ENCODE results near the gene SLC26A8. TPM values are rescaled to one million over a fixed set of nuclear protein-coding genes. Genes with fewer than 3 reads are reported as not detected.
"Not testable (repeated sequence)": the region's sequence is repeated elsewhere in the genome, so short reads cannot be mapped to it uniquely, and the experiment has no call there.

Gene SLC26A8
- total and polyA plus RNA-seq, 5 experiments from 2014 or later: not detected

- H3K4me1 Mint-ChIP-seq, H3K36me3 Mint-ChIP-seq, H3K9me3 Mint-ChIP-seq, POLR2A ChIA-PET, H3K27me3 Mint-ChIP-seq: not testable (repeated sequence)
- ATAC-seq (peak in 1 of 2 donors; percentile 28), DNase-seq (peak in 2 of 10 donors; percentile 8 to 12)
- H3K27ac Mint-ChIP-seq: peak overlapping the region in 6 of 10 donors; percentile 12 to 82 (median 68)
- H3K4me3 Mint-ChIP-seq: peak overlapping the region; percentile 64 to 81 (median 72)
These were observed 92.6 kb downstream of the SLC26A8 start for GRCh38 chr6:35931873-35932272.

- POLR2A ChIA-PET: no interaction called here
- Mint-ChIP-seq H3K4me1 (peaks cover 0 to 7% (median 4%) of the 10 kb centered on the region in 4 donors), H3K27me3 (peaks cover 0 to 6% (median 0%) of the 10 kb centered on the region in 5 donors), H3K4me3 (no peak overlapping the region), H3K9me3 (no peaks in the 10 kb centered on the region), H3K36me3 (no peaks in the 10 kb centered on the region), H3K27ac (peak overlapping the region in 1 of 10 donors; percentile 68)
- ATAC-seq (no peak), DNase-seq (no peak)
These were observed 93.3 kb downstream of the SLC26A8 start for GRCh38 chr6:35931120-35931561.

- Mint-ChIP-seq H3K9me3 (no peaks in the 10 kb centered on the region), H3K27ac (no peak overlapping the region), H3K4me3 (no peak overlapping the region), H3K36me3 (no peaks in the 10 kb centered on the region), H3K27me3 (peaks cover 0 to 1% (median 0%) of the 10 kb centered on the region in 5 donors), H3K4me1 (peaks cover 0 to 7% (median 4%) of the 10 kb centered on the region in 4 donors)
- DNase-seq: no peak
- no peak for ATAC-seq
- POLR2A ChIA-PET: interaction anchor here (0.6 kb wide), 1 partner anchor 319 kb away, joined by 4 read pairs; no protein-coding TSS in a partner anchor
These were observed 94.8 kb downstream of the SLC26A8 start for GRCh38 chr6:35929601-35930000.

DNA sequence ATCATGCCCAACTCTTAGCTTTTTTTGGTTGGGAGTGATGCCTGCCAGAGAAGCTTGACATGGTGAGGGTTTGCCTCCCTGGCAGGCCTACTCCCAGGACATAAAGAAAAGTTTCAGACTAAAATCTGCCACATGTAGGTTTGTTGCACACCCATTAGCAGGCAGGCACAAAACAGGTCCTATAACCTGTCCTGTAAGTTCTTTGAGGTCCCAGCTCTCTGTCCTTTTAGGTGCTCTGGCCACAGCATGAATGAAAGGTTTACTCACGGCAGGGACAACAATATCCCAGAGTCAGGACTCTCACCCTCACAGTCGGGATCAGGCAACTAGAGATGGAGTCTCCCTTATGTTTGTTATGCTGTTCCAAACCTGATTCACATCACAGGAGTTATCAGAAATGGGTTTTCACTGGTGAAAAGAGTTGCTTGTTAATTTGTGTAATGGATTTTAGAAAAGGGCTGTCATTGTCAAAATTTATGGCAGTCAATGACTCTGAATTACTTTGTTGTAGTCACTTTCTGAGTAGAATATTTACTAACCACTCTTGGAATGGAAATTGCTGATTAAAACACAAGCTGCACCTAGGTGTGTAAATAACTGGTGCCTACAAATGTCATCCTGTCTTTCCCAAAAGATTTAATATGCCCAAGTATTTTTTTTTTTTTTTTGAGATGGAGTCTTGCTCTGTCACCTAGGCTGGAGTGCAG lies 97.8 kb downstream of the SLC26A8 start:
- Mint-ChIP-seq H3K27me3 (no peaks in the 10 kb centered on the region), H3K4me1 (peaks cover 3 to 11% (median 3%) of the 10 kb centered on the region in 4 donors), H3K9me3 (no peaks in the 10 kb centered on the region), H3K4me3 (no peak overlapping the region), H3K36me3 (no peaks in the 10 kb centered on the region), H3K27ac (no peak overlapping the region)
- POLR2A ChIA-PET: interaction anchor here (0.6 kb wide), 1 partner anchor 1700 kb away, joined by 5 read pairs; no protein-coding TSS in a partner anchor
- DNase-seq: no peak
- no peak for ATAC-seq

DNA sequence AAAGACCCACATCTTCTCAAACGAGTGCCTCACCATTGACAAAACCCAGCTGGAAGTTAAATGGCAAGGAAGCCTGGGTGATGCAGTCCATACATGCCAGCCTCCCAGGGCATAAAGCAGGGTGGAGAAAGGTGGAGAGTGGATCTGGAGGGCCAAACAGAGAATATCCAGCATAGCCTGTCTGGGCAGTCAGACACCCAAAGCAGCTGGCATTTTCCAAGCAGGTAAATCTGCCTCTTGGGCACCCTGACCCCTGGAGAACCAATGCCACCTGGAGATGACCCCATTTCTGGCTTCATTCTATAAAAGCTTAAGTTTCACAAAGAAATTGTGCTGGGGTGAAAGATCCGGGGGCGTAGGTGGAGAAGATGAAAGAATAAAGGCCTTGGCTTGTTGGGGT lies 98.5 kb downstream of the SLC26A8 start:
- no peak for DNase-seq
- no peak overlapping the region for H3K4me3 Mint-ChIP-seq
- no peaks in the 10 kb centered on the region for H3K9me3 Mint-ChIP-seq
- H3K27me3 Mint-ChIP-seq: no peaks in the 10 kb centered on the region
- H3K27ac Mint-ChIP-seq: no peak overlapping the region
- POLR2A ChIA-PET: interaction anchor here (0.6 kb wide), 2 partner anchors 19 to 161 kb away, joined by 3 read pairs; no protein-coding TSS in a partner anchor
- H3K4me1 Mint-ChIP-seq: peaks cover 5 to 18% (median 9%) of the 10 kb centered on the region in 4 donors
- ATAC-seq: no peak
- no peaks in the 10 kb centered on the region for H3K36me3 Mint-ChIP-seq

DNA sequence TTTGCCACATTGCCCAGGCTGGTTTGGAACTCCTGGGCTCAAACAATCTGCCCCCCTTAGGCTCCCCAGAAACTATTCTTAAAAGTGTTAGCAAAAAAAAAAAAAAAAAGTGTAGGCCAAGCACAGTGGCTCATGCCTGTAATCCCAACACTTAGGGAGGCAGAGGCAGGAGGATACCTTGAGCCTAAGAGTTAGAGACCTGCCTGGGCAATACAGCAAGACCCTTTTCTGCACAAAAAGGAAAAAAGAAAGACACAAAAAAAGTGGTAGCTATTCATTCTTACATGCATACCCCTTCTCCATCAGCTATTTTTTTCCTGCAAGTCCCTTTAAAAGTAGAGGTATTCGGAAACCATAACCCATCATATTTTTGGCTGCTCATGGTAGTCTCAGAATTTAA lies 100.3 kb downstream of the SLC26A8 start:
- Mint-ChIP-seq H3K36me3 (no peaks in the 10 kb centered on the region), H3K27me3 (no peaks in the 10 kb centered on the region), H3K9me3 (no peaks in the 10 kb centered on the region), H3K4me3 (no peak overlapping the region), H3K4me1 (peaks cover 11 to 31% (median 17%) of the 10 kb centered on the region in 4 donors), H3K27ac (no peak overlapping the region)
- DNase-seq: no peak
- POLR2A ChIA-PET: no interaction called here
- no peak for ATAC-seq

- H3K9me3 Mint-ChIP-seq: no peaks in the 10 kb centered on the region
- DNase-seq (no peak), ATAC-seq (no peak)
- peaks cover 0 to 1% (median 0%) of the 10 kb centered on the region in 3 donors for H3K36me3 Mint-ChIP-seq
- H3K4me3 Mint-ChIP-seq: peak overlapping the region in 7 of 10 donors; percentile 85 to 96 (median 90)
- POLR2A ChIA-PET: interaction anchor here (0.6 to 1.0 kb wide), 3 partner anchors 239 to 1064 kb away, joined by 3 to 7 read pairs (median 4); partner anchors contain the start of gene MTCH1
- H3K4me1 Mint-ChIP-seq: peaks cover 18 to 51% (median 34%) of the 10 kb centered on the region in 4 donors
- H3K27me3 Mint-ChIP-seq: no peaks in the 10 kb centered on the region
- peak overlapping the region in 4 of 10 donors; percentile 8 to 84 (median 36) for H3K27ac Mint-ChIP-seq
These were observed 102.3 kb downstream of the SLC26A8 start for GRCh38 chr6:35922139-35922554.

GRCh38 chr6:35920793-35921732 lies 103.4 kb downstream of the SLC26A8 start, which contains the start of gene SRPK1:
TSS of gene SRPK1 (minus strand) at chr6:35921098. CDS start at chr6:35921056, 42 bp downstream.
- DNase-seq (peak; percentile 60 to 90 (median 74)), ATAC-seq (peak; percentile 74 to 78)
- Mint-ChIP-seq H3K27me3 (no peaks in the 10 kb centered on the region), H3K4me3 (peak within 1 kb of the TSS; percentile 85 to 99 (median 96)), H3K36me3 (peaks cover 0 to 9% (median 0%) of the 10 kb centered on the region in 3 donors), H3K9me3 (no peaks in the 10 kb centered on the region), H3K27ac (peak within 1 kb of the TSS; percentile 88 to 96 (median 90)), H3K4me1 (peaks cover 20 to 58% (median 37%) of the 10 kb centered on the region in 4 donors)
- POLR2A ChIA-PET: interaction anchor here (0.6 to 1.0 kb wide), 2 partner anchors 108 to 1065 kb away, joined by 3 read pairs; partner anchors contain the start of gene MTCH1

DNA sequence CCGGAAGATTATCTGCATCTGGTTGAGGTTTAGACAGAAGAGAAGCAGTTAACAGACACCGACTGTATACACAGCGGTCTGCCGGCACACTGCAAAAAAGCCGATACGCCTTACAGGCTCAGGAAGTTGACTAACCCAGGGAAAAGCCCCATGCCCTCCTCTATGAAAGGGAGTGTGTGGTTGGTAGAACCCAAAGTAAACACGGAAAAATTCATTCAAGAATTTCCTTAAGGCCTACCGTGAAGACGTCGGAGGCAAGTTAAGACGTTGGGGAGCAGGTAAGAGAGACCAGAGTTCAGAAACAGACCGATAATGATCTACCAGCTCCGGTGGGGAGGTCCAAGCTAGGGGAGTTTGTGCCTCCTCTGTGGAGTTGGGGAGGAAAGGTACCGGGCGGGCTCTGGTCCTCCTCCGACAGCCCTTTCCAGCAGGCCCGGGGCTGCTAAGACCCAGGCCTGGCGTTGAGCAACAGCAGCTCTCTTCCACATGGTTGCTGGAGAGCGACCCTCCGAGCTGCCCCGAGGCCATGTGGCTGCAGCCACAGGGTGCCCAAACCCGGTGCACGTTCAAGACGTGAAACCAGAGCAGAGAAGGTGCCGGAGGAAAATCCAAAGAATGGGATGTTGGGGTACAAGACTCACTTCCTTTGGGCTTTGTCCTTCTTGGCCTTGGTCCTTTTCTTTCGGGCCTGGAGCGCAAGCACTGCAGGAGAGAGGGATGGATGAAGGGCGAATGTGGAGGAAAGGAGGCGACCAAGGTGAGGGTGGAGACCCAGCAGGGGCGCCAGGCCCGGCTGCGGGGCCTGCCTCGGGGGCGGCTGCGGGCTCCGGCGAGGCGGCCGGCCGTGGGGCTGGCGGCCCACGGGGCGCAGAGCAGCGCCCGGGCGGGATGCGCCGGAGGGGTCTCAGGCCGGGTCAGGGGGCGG lies 104.4 kb downstream of the SLC26A8 start:
- H3K36me3 Mint-ChIP-seq: peaks cover 0 to 14% (median 0%) of the 10 kb centered on the region in 3 donors
- POLR2A ChIA-PET: no interaction called here
- peak overlapping the region; percentile 85 to 99 (median 96) for H3K4me3 Mint-ChIP-seq
- H3K27ac Mint-ChIP-seq: peak overlapping the region; percentile 88 to 96 (median 90)
- no peaks in the 10 kb centered on the region for H3K27me3 Mint-ChIP-seq
- no peaks in the 10 kb centered on the region for H3K9me3 Mint-ChIP-seq
- H3K4me1 Mint-ChIP-seq: peaks cover 20 to 58% (median 37%) of the 10 kb centered on the region in 4 donors
- peak in 8 of 10 donors; percentile 18 to 47 (median 31) for DNase-seq
- ATAC-seq: peak; percentile 57 to 63

GRCh38 chr6:35919085-35919826 lies 105.2 kb downstream of the SLC26A8 start:
- Mint-ChIP-seq H3K4me3 (peak overlapping the region; percentile 85 to 99 (median 96)), H3K36me3 (peaks cover 0 to 21% (median 0%) of the 10 kb centered on the region in 3 donors), H3K27ac (peak overlapping the region; percentile 88 to 96 (median 90)), H3K4me1 (peaks cover 20 to 58% (median 37%) of the 10 kb centered on the region in 4 donors), H3K9me3 (no peaks in the 10 kb centered on the region), H3K27me3 (no peaks in the 10 kb centered on the region)
- POLR2A ChIA-PET: no interaction called here
- peak in 1 of 10 donors; percentile 15 for DNase-seq
- peak; percentile 26 to 34 for ATAC-seq

DNA sequence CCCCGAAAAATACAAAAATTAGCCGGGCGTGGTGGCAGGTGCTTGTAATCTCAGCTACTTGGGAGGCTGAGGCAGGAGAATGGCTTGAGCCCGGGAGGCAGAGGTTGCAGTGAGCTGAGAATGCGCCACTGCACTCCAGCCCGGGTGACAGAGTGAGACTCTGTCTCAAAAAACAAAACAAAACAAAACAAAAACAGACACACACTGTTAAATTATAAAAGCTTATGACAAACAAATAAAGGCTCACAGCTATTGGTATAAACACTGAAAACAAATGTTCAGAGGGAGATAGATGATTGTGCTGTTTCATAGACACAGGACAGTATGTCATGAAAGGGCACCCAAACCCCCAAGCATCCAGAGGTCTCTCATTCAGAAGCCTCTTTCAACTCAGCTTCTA lies 107.5 kb downstream of the SLC26A8 start:
- H3K36me3 Mint-ChIP-seq: peaks cover 0 to 43% (median 10%) of the 10 kb centered on the region in 3 donors
- POLR2A ChIA-PET, DNase-seq, ATAC-seq, H3K9me3 Mint-ChIP-seq, H3K27me3 Mint-ChIP-seq: not testable (repeated sequence)
- H3K27ac Mint-ChIP-seq: peak overlapping the region in 5 of 10 donors; percentile 26 to 73 (median 35)
- peak overlapping the region in 2 of 10 donors; percentile 3 to 4 for H3K4me3 Mint-ChIP-seq
- peaks cover 18 to 49% (median 38%) of the 10 kb centered on the region in 4 donors for H3K4me1 Mint-ChIP-seq

Measured in naive thymus-derived CD8-positive, alpha-beta T cell (primary cell).